ENCODE data around the gene SPEN. TPM values are rescaled to one million over a fixed set of nuclear protein-coding genes. Genes with fewer than 3 reads are reported as not detected.

Gene SPEN
- total and polyA plus RNA-seq, 9 of the 15 experiments (the other 6 are each of a cell fraction or from before 2014, with no cell fraction given), result 5.7 to 87.5 (median 27.2) TPM

DNA sequence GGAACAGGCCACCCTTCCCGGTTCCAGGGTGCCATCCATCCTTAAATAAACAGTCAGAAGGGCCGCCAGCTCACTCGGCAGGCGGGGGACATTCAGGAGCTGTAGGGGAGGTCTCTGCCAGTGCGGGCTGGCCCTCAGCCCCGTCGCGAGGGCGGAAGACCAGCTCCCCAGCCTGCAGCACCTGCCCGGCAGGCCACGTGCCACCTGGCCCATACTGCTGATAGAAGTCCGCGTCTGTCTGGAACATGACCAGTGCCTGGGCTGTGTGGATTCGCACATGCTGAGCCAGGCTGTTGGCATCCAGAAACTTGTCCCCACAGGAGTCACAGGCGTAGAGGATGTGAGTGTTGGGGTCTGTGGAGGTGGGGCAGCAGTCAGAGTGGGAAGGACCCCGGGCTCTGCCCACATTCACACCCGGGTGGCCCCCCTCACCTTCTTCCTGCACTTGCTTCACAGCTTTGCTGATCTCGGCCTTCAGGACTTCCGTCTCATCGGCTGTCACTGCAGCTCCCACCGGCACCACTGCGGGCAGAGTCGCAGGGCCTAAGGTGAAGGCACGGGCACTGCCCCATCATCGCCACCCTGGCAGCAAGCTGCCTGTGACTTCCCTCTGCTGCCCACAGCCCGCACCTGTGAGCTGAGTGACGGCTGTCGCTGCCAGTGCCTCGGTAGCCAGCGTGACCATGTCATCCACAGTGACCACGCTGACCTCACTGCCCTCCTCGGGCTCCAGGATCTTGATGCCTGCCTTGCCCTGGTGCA is 94.6 kb downstream of the SPEN start:
- Histone ChIP-seq H3K9ac (ENCODE audit: insufficient read depth in 1 of 2, low read depth in 2 of 2, low read length in 2 of 2) (peak overlapping the region in 1 of 2 experiments; percentile 22; a peak in 1 of 4 replicates), H3K4me3 (no peak overlapping the region), H2AFZ (ENCODE audit: low read depth, low read length) (no peak overlapping the region), H4K20me1 (replicated peaks; ENCODE audit: control insufficient read depth, insufficient read depth, low read length) (no peaks in the 10 kb centered on the region), H3K4me2 (ENCODE audit: insufficient read depth, low read length) (no peak overlapping the region), H3K27ac (ENCODE audit: extremely low read depth, low read depth, low read length) (no peak overlapping the region), H3K9me1 (ENCODE audit: control insufficient read depth, insufficient read depth, low read length) (no peaks in the 10 kb centered on the region), H3K4me1 (replicated peaks in 1 of 2; ENCODE audit: control insufficient read depth in 2 of 2, insufficient read depth in 2 of 2, low read length in 2 of 2) (peaks cover 0 to 38% of the 10 kb centered on the region in 2 experiments; a peak in 1 of 5 replicates), H3K9me3 (replicated peaks; ENCODE audit: control insufficient read depth, insufficient read depth, low read depth, low read length) (no peaks in the 10 kb centered on the region), H3K27me3 (ENCODE audit: control insufficient read depth in 2 of 2, insufficient read depth in 2 of 2, low read length in 2 of 2) (no peaks in the 10 kb centered on the region), H3K79me2 (ENCODE audit: control insufficient read depth, insufficient read depth, low read length) (0 out of 3 replicates have a peak, but pooled peaks cover 3% of the 10 kb centered on the region), H3K36me3 (ENCODE audit: control insufficient read depth, insufficient read depth, low read length) (peaks cover 99% of the 10 kb centered on the region)
- TF ChIP-seq POLR2G (IDR thresholded peaks at IDR 0.05; ENCODE audit: low read depth, low read length) (peak; percentile 77; the same call in 1 of the 2 replicates), ZNF696 (CRISPR knock-in tag; conservative IDR thresholded peaks at IDR 0.05) (no peak), ZC3H8 (IDR thresholded peaks at IDR 0.05) (no peak), PHF20 (IDR thresholded peaks at IDR 0.05; ENCODE audit: partially characterized antibody) (no peak), RBM22 (IDR thresholded peaks at IDR 0.05; ENCODE audit: low read depth, low read length, poor library complexity, severe bottlenecking) (peak; percentile 91), ZNF197 (CRISPR knock-in tag; IDR thresholded peaks at IDR 0.05; ENCODE audit: low read depth) (no peak), HNRNPL (IDR thresholded peaks at IDR 0.05; ENCODE audit: low read depth, low read length) (0 out of 2 replicates have a peak, but pooled peaks have one; percentile 31), HNRNPLL (IDR thresholded peaks at IDR 0.05; ENCODE audit: low read depth, low read length, poor library complexity, severe bottlenecking) (no peak), CCNT2 (IDR thresholded peaks at IDR 0.05; ENCODE audit: borderline replicate concordance, extremely low read depth, insufficient read length, low read depth, low read length) (peak; percentile 14), RBFOX2 (IDR thresholded peaks at IDR 0.05; ENCODE audit: low read depth, low read length) (peak; percentile 3; the same call in 1 of the 2 replicates), ZNF232 (CRISPR knock-in tag; IDR thresholded peaks at IDR 0.05) (no peak)
- TF ChIP-seq, protein P1, sequence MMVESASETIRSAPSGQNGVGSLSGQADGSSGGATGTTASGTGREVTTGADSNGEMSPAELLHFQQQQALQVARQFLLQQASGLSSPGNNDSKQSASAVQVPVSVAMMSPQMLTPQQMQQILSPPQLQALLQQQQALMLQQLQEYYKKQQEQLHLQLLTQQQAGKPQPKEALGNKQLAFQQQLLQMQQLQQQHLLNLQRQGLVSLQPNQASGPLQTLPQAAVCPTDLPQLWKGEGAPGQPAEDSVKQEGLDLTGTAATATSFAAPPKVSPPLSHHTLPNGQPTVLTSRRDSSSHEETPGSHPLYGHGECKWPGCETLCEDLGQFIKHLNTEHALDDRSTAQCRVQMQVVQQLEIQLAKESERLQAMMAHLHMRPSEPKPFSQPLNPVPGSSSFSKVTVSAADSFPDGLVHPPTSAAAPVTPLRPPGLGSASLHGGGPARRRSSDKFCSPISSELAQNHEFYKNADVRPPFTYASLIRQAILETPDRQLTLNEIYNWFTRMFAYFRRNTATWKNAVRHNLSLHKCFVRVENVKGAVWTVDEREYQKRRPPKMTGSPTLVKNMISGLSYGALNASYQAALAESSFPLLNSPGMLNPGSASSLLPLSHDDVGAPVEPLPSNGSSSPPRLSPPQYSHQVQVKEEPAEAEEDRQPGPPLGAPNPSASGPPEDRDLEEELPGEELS (CRISPR knock-in tag; IDR thresholded peaks at IDR 0.05; ENCODE audit: borderline replicate concordance), result no peak
- FAIRE-seq (no peak), DNase-seq (ENCODE audit: extremely low read depth in 1 of 4, low spot score in 3 of 4) (no peak), ATAC-seq (no peak)
- ChIA-PET CTCF (ENCODE audit: low intra/inter-chr PET ratio) (no interaction called here), POLR2A (interaction anchor here (0.5 to 2.6 kb wide), 5 partner anchors 10 to 106 kb away, joined by 3 to 10 read pairs (median 5); no protein-coding TSS in a partner anchor)
- TSS peak; percentile 41 for BruUV-seq (replicated peaks)
- intact Hi-C loops (cut with micrococcal nuclease), result no loop called here
- in situ Hi-C loops (cut with MboI), result no loop called here
- 94% methylated on average over 31 of the region's 32 CpGs for WGBS (ENCODE audit: insufficient coverage, low coverage, missing lambda C conversion rate)

All from K562 (cell line).